NCI-H69 (cell line): ENCODE measurements around the gene STIM2.
A peak's percentile ranks its signal among the peaks of the same experiment; 100 is the strongest.

Experiments
- DNase-seq: peaks from one replicate; lab custom pipeline; 2025; lab: John Stamatoyannopoulos, UW

Gene STIM2

DNA sequence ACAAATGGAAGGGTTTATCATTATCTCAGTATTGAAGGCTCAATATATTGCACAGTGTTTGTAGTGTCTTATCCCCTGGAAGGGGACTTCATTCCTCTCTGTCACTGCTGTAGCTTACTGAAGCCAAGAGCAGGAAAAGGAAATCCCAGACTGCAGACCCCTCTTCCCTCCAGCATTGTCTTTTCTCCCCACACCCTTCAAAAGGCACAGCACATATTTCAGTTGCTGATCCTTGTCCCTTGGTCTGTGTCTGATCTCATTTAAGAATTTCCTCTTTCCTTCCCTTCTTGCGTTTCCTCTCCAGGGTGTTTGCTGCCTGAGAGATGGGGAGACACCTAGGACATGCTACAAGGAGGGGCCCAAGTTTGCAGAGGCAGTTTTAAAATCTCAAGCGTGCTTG lies 40.1 kb downstream of the STIM2 start:
- no peak for DNase-seq

- DNase-seq = no peak
Measured at GRCh38 chr4:26905172-26905571, 44.5 kb downstream of the STIM2 start.

- no peak for DNase-seq
Measured at GRCh38 chr4:26907731-26908599, 47.3 kb downstream of the STIM2 start.

- DNase-seq = no peak
Measured at GRCh38 chr4:26909369-26909768, 48.7 kb downstream of the STIM2 start.

DNA sequence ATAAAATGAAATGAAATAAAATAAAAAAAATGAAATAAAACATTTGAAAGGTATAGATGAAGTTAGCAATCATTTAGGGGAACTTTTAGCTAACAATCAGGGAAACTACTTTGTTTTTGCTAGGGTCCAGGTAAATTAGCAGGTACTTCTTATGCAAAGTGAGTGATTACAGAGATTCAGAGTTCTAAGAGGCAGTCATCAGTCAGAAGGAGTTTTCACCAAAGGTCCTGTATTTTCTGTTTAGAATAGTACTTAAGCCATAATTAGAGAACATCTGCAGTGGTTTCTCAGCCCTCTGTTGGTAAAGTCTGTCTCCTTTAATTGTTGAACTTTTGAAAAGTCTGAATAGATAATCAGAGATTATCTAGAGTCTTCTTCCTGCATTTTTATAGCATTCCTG lies 50.6 kb downstream of the STIM2 start:
- no peak for DNase-seq

- no peak for DNase-seq
Measured at GRCh38 chr4:26912069-26912468, 51.4 kb downstream of the STIM2 start.

DNA sequence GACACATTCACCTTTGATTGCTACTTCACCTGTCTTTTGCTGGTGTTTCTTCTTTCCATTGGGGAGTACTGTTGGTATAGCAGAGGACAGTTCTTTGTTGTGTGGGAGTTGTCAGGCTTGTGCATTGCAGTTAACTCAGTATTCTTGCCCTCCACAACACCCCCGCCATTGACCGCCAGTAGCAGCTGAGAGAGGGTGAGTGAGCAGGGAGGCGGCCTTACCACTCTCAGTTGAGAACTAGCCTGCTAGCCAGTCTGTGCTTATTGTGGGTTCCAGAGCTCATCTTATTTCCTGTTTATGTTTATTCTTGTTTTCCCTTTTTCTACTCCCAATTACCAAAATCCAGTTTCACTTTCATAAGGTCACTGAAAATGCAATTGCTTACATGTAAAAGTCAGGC lies 52.2 kb downstream of the STIM2 start:
- DNase-seq = peak; percentile 5

GRCh38 chr4:26916195-26916594 lies 55.6 kb downstream of the STIM2 start:
- peak; percentile 48 for DNase-seq

DNA sequence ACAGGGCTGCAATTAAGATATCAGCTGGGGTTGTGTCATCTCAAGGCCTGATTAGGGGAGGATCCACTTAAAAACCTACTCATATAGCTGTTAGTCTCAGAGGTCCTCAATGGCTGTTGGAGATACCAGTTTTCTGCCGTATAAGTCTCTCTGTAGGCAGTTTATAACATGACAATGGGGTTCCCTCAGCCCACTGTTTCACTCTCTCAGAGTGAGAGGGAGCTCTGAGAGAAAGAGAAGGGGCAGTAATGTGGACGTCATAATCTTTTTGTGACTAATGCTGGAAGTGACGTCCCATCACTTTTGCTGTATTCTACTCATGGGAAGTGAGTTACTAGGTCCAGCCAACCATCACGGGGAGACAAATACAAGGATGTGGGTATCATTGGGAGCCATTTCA lies 70.3 kb downstream of the STIM2 start:
- no peak for DNase-seq

DNA sequence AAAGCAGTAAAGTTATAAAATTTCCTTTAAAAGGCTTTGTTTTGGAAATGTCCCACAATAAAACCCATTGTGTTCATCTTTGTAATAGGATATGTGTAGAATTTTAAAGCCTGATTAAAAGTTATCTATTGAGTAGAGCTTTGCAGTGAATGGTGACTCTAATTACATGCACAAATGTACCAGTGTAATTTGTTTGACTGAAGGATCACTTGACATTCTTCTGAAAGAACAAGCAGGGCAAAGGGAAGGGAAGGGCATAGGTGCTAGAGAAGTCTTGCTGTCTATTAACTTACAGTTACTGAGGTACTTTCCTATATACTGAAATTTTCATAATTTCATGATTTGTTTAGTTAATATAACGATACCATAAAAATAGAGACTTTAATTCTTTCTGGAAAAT lies 70.8 kb downstream of the STIM2 start:
- no peak for DNase-seq

- DNase-seq = no peak
Measured at GRCh38 chr4:26931966-26932365, 71.3 kb downstream of the STIM2 start.

DNA sequence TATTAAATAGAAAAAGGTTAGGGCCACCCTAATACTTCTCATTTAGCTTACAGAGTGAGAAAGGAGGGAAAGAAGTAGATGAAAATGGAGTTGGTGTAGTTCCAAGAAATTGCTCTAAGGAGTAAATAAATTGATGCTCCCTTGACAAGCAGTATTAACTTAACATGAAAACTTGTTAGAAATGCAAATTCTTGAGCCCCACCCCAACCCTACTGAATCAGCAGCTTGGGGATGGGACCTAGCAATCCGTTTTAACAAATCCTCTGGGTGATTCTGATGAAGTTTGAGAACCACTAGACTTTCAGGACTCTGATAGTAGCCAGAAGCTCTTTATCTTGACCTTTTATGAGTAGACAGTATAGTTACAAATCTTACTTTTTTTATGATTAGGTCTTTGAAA lies 74.8 kb downstream of the STIM2 start:
- DNase-seq = no peak

DNA sequence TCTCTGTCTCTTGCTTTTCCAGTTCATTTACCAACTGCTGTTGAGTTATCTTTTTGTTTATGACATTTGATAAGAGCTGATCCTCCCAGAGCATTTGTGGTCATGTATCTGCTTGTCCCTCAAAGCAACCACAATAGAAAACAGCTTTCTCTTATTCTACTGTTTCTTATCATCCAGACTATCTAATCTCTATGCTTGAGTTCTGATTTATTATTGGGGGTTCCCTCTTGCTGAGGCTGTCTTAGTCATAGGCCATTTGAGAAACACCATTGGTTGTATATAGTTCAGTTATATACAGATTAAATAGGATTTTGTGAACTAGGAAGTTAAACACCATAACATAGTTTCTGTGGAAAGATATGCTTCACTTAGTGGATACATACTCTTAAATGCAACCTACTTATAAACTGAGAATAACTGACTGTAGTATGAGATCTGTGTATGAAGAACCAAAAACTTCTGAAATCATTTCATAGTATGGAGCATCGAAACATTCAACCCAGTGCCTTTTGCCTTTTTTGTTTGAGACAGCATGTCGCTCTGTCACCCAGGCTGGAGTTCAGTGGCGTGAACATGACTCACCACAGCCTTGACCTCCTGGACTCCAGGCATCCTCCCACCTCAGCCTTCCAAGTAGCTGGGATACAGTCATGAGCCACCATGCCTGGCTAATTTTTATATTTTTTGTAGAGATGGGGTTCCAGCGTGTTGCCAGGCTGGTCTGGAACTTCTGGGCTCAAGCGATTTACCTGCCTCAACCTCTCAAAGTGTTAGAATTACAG lies 75.8 kb downstream of the STIM2 start:
- DNase-seq = peak; percentile 4

GRCh38 chr4:26937139-26937538 lies 76.5 kb downstream of the STIM2 start:
- peak; percentile 9 for DNase-seq

DNA sequence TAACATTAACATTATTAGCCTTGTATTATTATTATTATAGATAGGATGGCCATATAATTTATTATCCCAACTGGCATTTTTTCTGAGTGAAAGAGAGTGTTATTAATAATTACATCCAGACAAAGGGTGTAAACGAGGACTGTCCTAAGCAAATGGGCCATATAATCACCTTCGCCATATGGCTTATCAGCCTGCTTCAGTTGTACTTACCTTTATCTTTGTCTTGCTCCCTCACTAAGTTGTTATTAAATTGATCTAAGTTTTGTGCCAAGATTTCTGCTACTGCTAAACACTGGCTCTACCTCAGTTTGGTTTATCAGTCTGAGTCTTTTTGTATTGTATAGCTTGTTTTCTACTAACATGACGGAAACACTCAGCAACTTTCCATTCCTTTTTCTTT lies 76.9 kb downstream of the STIM2 start:
- DNase-seq = peak; percentile 35

DNA sequence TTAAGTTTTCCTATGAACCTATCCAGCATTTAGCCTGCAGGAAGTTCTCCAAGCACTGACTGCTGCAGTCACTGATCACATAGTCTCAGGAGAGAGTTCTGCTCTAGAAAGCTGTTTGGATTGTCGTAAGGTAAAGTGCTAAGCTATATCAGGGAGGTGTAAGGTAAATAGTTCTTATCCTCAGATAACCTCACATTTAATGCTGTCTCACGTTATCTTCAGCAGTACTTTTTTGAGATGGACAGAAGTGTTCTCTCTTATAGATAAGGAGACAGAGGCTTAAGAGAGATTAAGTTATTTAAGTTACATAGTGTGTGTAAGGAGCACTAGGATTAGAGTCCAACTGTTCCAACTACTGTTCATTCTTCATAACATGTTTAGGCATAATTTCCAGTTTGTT lies 77.9 kb downstream of the STIM2 start:
- peak; percentile 11 for DNase-seq

DNA sequence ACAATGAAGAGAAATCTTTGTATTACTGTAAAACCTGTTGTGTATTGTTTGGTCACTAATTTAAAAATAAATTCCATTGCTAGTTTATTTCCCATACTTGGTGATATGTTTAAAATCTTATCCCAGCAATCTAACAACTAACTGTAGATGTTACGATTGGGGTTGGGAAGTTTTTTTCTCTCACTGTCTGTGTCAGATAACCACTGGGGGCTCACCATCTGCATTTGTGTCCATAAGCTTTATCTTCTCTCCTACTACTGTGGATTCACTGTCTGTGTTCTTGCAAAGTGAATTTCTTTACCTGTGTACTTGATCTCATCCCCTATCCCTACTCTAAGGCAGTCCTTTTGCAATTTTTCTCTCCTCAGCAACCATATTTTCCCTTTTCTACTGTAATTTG lies 81.3 kb downstream of the STIM2 start:
- no peak for DNase-seq

DNA sequence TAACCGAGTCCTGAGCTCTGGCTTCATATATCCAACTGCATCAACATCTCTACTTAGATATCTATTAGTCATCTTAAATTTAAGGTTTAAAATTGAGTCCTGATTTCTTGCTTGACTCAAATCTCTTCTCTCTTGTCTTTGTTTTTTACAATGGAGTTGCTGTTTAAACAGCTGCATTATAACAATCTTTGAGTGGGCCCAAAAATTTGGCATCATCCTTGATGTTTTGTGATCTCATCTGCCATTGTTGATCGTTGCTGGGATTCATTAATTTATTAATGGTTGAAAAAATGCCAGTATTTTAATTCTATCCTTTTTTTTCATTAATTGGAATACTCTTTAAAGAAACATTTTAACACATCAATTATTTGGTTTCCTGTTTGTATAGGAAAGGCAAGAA lies 82.2 kb downstream of the STIM2 start:
- peak; percentile 29 for DNase-seq

DNA sequence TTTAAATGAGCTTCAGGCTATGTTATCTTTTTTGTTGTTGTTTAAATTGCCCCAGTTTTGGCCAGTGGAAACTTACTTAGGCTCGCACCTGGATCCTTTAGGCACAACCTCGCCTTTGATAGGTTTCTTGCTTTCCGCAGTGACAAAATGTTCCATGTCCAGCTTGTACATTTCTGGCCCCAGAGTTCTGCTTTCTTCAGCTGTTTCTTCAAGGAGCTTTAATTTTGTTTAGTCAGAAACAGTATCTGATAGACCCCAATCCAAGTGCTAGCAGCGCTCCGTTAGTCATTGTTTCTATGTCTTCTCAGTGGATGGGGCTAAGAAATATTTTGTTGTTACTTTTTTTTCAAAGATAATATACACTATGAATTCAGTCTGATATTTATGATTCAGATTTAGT lies 82.8 kb downstream of the STIM2 start:
- no peak for DNase-seq

DNA sequence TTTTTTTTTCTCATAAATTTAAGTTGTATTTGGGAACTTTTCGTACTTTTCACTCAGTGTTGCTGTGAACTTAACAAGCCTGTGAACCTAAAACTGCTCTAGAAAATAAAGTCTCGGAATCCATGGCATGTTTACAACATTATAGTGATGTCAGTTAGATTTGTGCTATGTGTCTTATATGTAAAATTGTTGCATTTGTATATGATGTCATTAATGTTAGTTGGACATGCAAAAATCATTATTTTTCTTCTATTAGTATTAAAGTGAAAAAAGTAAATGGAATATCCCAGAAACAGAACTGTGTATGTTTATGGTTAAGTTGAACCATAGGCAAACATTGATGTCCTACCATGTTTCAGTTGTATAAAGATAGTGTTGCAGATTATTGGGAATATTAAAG lies 85.2 kb downstream of the STIM2 start:
- DNase-seq = no peak

GRCh38 chr4:26947318-26947717 lies 86.7 kb downstream of the STIM2 start:
- DNase-seq = no peak

GRCh38 chr4:26950446-26950845 lies 89.8 kb downstream of the STIM2 start:
- no peak for DNase-seq

GRCh38 chr4:26952891-26953290 lies 92.2 kb downstream of the STIM2 start:
- DNase-seq = no peak
